HG03354 (cell line): ENCODE measurements around the gene PRKCB.
"Not testable (repeated sequence)": the region's sequence is repeated elsewhere in the genome, so short reads cannot be mapped to it uniquely, and the experiment has no call there.

ENCODE experiments used
- ATAC-seq: cut with Tn5 transposase; IDR thresholded peaks from one replicate; pipeline ENCODE4 v1.9.1; 2021; ENCODE audit warnings: mild to moderate bottlenecking; ENCODE audit not compliant: unreplicated experiment, poor library complexity, severe bottlenecking

PRKCB gene

GRCh38 chr16:23929856-23930255, 94.1 kb downstream of the PRKCB start:
- no peak for ATAC-seq

- ATAC-seq: no peak
Observed at GRCh38 chr16:23930791-23931190, 95.0 kb downstream of the PRKCB start.

- ATAC-seq: no peak
Observed at GRCh38 chr16:23931199-23931598, 95.4 kb downstream of the PRKCB start.

- not testable (repeated sequence) for ATAC-seq
Observed at GRCh38 chr16:23933650-23934049, 97.9 kb downstream of the PRKCB start.

GRCh38 chr16:23934610-23935236, 98.9 kb downstream of the PRKCB start:
- no peak for ATAC-seq

GRCh38 chr16:23940111-23940510, 104.3 kb downstream of the PRKCB start:
- ATAC-seq: no peak

- no peak for ATAC-seq
Observed at GRCh38 chr16:23941025-23941424, 105.2 kb downstream of the PRKCB start.

- no peak for ATAC-seq
Observed at GRCh38 chr16:23941963-23942564, 106.3 kb downstream of the PRKCB start.

- ATAC-seq: no peak
Observed at GRCh38 chr16:23943604-23944003, 107.8 kb downstream of the PRKCB start.

- no peak for ATAC-seq
Observed at GRCh38 chr16:23944381-23944780, 108.6 kb downstream of the PRKCB start.

GRCh38 chr16:23945243-23945642, 109.5 kb downstream of the PRKCB start:
- ATAC-seq: no peak

GRCh38 chr16:23947838-23948237, 112.1 kb downstream of the PRKCB start:
- ATAC-seq: no peak

GRCh38 chr16:23948949-23949411, 113.2 kb downstream of the PRKCB start:
- ATAC-seq: no peak

- no peak for ATAC-seq
Observed at GRCh38 chr16:23949630-23950290, 114.0 kb downstream of the PRKCB start.

- no peak for ATAC-seq
Observed at GRCh38 chr16:23950291-23950894, 114.6 kb downstream of the PRKCB start.

GRCh38 chr16:23950898-23951297, 115.1 kb downstream of the PRKCB start:
- ATAC-seq: no peak

- ATAC-seq: no peak
Observed at GRCh38 chr16:23952128-23952970, 116.6 kb downstream of the PRKCB start.

- ATAC-seq: no peak
Observed at GRCh38 chr16:23952971-23953300, 117.2 kb downstream of the PRKCB start.

GRCh38 chr16:23953476-23953875, 117.7 kb downstream of the PRKCB start:
- no peak for ATAC-seq

GRCh38 chr16:23955088-23955487, 119.3 kb downstream of the PRKCB start:
- ATAC-seq: no peak
